GM13976 (cell line): ENCODE results near the gene FOXJ3.

ENCODE experiments used
- DNase-seq: peaks from one replicate; pipeline ENCODE4 v3.0.0; 2012; ENCODE audit warnings: low spot score
- CTCF ChIP-seq: IDR thresholded peaks from 2 replicates; pipeline ENCODE4 v1.5.1; 2012; ENCODE audit warnings: borderline replicate concordance, mild to moderate bottlenecking; ENCODE audit not compliant: insufficient read depth; ENCODE audit errors: extremely low read depth, missing control alignments, control extremely low read depth
- in situ Hi-C: fragments of 300-500 bp; cut with MboI; formaldehyde crosslinking; loops from one replicate; pipeline ENCODE4 v1.12.0; 2022; ENCODE audit warnings: low sequenced_read_pairs, mixed read lengths, inconsistent platforms; ENCODE audit not compliant: unreplicated experiment

The FOXJ3 gene

GRCh38 chr1:42239041-42239440, 96.0 kb downstream of the FOXJ3 start:
- DNase-seq = no peak
- in situ Hi-C loops = no loop called here
- TF ChIP-seq CTCF = no peak

GRCh38 chr1:42231253-42231652, 103.8 kb downstream of the FOXJ3 start:
- DNase-seq = no peak
- in situ Hi-C loops = no loop called here
- no peak for TF ChIP-seq CTCF

GRCh38 chr1:42228938-42229337, 106.1 kb downstream of the FOXJ3 start:
- in situ Hi-C loops = no loop called here
- TF ChIP-seq CTCF = no peak
- DNase-seq = no peak

GRCh38 chr1:42223036-42223435, 112.0 kb downstream of the FOXJ3 start:
- no peak for TF ChIP-seq CTCF
- in situ Hi-C loops = no loop called here
- no peak for DNase-seq

- no peak for TF ChIP-seq CTCF
- DNase-seq = no peak
- in situ Hi-C loops = no loop called here
These were observed 113.0 kb downstream of the FOXJ3 start for GRCh38 chr1:42221952-42222606.

- no peak for TF ChIP-seq CTCF
- no peak for DNase-seq
- in situ Hi-C loops = no loop called here
These were observed 113.6 kb downstream of the FOXJ3 start for GRCh38 chr1:42221456-42221855.
